K562 (cell line): ENCODE data around the gene MSH3. TPM values are rescaled to one million over a fixed set of nuclear protein-coding genes. Genes with fewer than 3 reads are reported as not detected.
A peak's percentile ranks its signal among the peaks of the same experiment; 100 is the strongest.

Source experiments
- SMC3 ChIP-seq: conservative IDR thresholded peaks from 2 replicates; pipeline ENCODE4 v1.6.1; 2011; ENCODE audit warnings: low read depth, low read length, improper control_type of control experiment; ENCODE audit not compliant: insufficient read depth
- polyA plus RNA-seq, 8 experiments: library from polyadenylated mRNA; depleted of rRNA in 4 of 8; stranded (reverse) in 5 of 8; unstranded in 3 of 8; fragments of >200 nt; fragmentation: Nextera tagmentation in 2 of 8; fragmentation: Illumina TruSeq in 1 of 8; extraction: Ambion mirVana in 2 of 8; extraction: Trizol in 1 of 8; gene quantifications; 2 replicates each; pipeline versions ENCODE4 v1.2.1 to v1.2.3, GENCODE V29; 2011 to 2014; ENCODE audit warnings: inconsistent platforms in 1 of 8, missing spikeins in 1 of 8
- total RNA-seq, 7 experiments: library from RNA; depleted of rRNA in 6 of 7; stranded (reverse); fragments of >200 nt in 6 of 7; fragmentation: Illumina TruSeq in 2 of 7; extraction: Trizol in 2 of 7; gene quantifications; 2 replicates each; pipeline versions ENCODE4 v1.2.1 to v1.2.3, GENCODE V29; 2011 to 2021; ENCODE audit warnings: low replicate concordance in 1 of 7
- TF ChIP-seq, protein P1 (sequence below), 2 experiments: fragments of 450-650 bp; formaldehyde crosslinking in 1 of 2; IDR thresholded peaks; 2 replicates each; pipeline versions ENCODE4 v1.4.0 to v1.6.1; 2014 to 2020; ENCODE audit warnings: mild to moderate bottlenecking in 2 of 2, borderline replicate concordance in 1 of 2, low read depth in 1 of 2

MSH3 gene
- total and polyA plus RNA-seq, 9 of the 15 experiments (the other 6 are each of a cell fraction or from before 2014, with no cell fraction given) = 3.9 to 17.2 (median 13.2) TPM

DNA sequence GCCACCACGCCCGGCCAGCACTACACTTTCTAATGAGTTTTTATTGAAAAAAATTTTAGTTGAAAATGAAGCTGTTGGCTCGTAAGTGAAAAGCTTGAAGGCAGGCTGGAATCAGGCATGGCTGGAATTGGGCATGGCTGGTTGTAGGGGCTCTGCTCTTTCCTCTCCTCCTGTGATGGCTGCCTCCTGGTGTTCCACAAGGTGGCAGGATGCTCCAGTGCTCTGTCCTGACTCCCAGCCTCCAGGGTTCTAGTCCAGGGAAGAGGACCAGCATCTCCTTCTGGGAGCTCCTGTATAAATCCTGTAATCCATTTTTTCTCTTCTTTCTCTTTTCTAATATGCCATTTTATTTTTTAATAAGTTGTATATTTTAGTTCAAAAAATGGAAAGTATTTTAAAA, 57.5 kb downstream of the MSH3 start (continued):
- TF ChIP-seq, protein P1, sequence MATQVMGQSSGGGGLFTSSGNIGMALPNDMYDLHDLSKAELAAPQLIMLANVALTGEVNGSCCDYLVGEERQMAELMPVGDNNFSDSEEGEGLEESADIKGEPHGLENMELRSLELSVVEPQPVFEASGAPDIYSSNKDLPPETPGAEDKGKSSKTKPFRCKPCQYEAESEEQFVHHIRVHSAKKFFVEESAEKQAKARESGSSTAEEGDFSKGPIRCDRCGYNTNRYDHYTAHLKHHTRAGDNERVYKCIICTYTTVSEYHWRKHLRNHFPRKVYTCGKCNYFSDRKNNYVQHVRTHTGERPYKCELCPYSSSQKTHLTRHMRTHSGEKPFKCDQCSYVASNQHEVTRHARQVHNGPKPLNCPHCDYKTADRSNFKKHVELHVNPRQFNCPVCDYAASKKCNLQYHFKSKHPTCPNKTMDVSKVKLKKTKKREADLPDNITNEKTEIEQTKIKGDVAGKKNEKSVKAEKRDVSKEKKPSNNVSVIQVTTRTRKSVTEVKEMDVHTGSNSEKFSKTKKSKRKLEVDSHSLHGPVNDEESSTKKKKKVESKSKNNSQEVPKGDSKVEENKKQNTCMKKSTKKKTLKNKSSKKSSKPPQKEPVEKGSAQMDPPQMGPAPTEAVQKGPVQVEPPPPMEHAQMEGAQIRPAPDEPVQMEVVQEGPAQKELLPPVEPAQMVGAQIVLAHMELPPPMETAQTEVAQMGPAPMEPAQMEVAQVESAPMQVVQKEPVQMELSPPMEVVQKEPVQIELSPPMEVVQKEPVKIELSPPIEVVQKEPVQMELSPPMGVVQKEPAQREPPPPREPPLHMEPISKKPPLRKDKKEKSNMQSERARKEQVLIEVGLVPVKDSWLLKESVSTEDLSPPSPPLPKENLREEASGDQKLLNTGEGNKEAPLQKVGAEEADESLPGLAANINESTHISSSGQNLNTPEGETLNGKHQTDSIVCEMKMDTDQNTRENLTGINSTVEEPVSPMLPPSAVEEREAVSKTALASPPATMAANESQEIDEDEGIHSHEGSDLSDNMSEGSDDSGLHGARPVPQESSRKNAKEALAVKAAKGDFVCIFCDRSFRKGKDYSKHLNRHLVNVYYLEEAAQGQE (IDR thresholded peaks at IDR 0.05; ENCODE audit: borderline replicate concordance) = peak; percentile 30; the same call in 1 of the 2 replicates
- TF ChIP-seq, protein P1 (CRISPR knock-in tag; IDR thresholded peaks at IDR 0.05; ENCODE audit: low read depth) = no peak
- 0 out of 2 replicates have a peak, but pooled peaks have one; percentile 19 for TF ChIP-seq SMC3
